ENCODE measurements around the gene TEC.

- TF ChIP-seq, protein P1, sequence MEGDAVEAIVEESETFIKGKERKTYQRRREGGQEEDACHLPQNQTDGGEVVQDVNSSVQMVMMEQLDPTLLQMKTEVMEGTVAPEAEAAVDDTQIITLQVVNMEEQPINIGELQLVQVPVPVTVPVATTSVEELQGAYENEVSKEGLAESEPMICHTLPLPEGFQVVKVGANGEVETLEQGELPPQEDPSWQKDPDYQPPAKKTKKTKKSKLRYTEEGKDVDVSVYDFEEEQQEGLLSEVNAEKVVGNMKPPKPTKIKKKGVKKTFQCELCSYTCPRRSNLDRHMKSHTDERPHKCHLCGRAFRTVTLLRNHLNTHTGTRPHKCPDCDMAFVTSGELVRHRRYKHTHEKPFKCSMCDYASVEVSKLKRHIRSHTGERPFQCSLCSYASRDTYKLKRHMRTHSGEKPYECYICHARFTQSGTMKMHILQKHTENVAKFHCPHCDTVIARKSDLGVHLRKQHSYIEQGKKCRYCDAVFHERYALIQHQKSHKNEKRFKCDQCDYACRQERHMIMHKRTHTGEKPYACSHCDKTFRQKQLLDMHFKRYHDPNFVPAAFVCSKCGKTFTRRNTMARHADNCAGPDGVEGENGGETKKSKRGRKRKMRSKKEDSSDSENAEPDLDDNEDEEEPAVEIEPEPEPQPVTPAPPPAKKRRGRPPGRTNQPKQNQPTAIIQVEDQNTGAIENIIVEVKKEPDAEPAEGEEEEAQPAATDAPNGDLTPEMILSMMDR (IDR thresholded peaks at IDR 0.05): no peak
- TF ChIP-seq POLR2AphosphoS5 (IDR thresholded peaks at IDR 0.05) (no peak), EP300 (IDR thresholded peaks at IDR 0.05) (no peak)
Observed at GRCh38 chr4:48270523-48270897, 872 bp upstream of the TEC start.
